SW 1271 (cell line): ENCODE measurements around the gene PSMD4.
A peak's percentile ranks its signal among the peaks of the same experiment; 100 is the strongest.
"Not testable (repeated sequence)": the region's sequence is repeated elsewhere in the genome, so short reads cannot be mapped to it uniquely, and the experiment has no call there.

ENCODE experiments used
- DNase-seq, 2 experiments: peaks; one replicate each; lab custom pipeline; 2025; lab: John Stamatoyannopoulos, UW

PSMD4 gene

DNA sequence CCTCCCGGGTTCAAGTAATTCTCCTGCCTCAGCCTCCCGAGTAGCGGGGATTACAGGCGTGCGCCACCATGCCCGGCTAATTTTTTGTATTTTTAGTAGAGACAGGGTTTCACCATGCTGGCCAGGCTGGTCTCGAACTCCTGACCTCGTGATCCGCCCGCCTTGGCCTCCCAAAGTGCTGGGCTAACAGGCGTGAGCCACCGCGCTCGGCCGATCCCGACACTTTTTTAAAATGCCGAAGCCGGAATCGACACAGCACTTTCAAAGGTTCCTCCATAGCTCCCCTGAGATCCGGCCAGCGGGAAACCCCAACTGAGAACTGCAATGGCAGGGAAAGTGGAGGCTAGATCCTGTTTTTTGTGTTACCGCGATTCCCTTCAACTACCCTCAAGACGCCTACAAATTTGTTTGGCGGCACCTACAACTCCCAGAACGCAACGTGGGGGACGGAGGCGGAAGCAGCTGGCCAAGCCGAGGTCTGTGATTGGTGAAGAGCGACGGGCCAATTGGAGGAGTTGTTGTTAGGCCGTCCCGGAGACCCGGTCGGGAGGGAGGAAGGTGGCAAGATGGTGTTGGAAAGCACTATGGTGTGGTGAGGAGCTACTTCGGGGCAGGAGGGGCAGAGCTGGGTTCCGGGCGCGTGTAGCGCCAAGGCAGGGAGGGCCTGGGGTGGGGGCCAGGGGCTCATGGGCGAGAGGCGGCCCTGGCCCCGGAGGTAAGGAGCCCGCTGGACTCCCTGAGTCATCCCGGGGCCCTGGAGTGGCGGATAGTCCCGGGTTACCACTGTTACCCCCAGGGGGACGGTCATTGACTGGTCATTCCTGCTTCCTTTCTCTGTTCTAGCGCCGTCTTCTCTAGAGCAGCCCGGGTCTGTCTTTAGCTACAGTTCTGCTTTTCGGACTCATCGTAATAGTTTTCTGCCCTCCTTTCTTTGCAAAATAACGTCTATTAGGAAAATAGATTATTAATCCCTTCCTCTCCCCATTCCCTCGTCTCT lies at the start of gene PSMD4:
Gene PSMD4 (plus strand): TSS at position 518 of the 997 bp plus-strand sequence. CDS start 49 bp downstream, at position 567.
- DNase-seq = peak; percentile 70 to 90

DNA sequence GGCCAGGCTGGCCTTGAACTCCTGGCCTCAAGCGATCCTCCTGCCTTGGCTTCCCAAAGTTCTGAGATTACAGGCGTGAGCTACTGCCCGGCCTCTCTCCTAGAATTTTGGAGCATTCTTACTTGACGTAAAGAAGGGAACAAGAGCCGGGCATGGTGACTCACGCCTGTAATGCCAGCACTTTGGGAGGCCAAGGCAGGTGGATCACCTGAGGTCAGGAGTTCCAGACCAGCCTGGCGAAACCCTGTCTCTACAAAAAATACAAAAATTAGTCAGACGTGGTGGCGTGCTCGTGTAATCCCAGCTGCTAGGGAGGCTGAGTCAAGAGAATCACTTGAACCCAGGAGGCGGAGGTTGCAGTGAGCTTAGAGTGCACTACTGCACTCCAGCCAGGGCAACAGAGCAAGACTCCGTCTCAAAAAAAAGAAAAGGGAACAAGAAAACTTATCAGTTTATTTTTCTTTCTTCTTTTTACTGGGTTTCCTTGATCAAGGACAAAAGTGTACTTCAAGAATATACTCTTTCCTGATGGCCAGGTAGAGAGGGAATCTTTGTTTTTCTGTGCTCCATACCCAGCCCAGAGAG lies 49.1 kb upstream of the PSMD4 start:
- not testable (repeated sequence) for DNase-seq

DNA sequence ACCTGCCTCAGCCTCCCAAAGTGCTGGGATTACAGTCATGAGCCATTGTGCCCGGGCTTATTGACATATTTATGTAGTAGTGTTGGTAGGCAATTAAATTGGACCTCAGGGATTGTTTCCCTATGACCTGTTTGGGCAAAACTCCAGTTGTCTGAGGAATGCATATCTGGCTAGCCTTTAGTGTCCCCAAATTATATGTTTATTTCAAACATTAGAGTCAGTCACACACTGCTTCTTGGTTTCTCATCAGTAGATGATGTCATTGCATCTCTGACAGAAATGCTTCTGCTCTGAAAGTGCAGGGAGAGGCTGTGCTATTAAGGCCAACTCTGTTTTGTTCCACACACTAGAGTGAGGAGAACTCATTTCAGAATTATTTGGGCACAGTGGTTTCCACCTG lies 43.7 kb upstream of the PSMD4 start:
- DNase-seq = no peak

DNA sequence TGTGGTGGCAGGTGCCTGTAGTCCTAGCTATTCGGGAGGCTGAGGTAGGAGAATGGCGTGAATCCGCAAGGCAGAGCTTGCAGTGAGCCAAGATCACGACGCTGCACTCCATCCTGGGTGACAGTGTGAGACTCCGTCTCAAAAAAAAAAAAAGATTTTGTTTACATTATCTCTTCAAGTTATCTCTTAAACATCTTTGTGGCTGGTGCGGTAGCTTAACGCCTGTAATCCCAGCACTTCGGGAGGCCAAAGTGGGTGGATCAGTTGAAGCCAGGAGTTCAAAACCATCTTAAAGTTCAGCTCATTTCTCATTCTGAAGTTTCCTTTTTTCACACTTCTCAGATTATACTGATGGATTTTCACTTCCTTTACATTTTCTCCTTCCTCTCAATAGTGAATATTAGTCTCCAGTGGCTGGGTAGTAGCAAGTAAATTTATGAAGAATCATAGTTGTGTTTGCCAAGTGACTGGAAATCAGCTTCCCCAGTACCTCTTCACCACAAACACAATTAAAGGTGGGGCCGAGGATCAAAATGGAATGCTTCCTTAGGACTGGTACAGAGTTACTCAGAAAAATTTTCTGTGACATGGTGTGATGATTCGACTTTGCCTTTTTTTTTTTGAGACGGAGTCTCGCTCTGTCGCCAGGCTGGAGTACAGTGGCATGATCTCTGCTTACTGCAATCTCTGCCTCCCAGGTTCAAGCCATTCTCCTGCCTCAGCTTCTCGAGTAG lies 42.4 kb upstream of the PSMD4 start:
- no peak for DNase-seq

DNA sequence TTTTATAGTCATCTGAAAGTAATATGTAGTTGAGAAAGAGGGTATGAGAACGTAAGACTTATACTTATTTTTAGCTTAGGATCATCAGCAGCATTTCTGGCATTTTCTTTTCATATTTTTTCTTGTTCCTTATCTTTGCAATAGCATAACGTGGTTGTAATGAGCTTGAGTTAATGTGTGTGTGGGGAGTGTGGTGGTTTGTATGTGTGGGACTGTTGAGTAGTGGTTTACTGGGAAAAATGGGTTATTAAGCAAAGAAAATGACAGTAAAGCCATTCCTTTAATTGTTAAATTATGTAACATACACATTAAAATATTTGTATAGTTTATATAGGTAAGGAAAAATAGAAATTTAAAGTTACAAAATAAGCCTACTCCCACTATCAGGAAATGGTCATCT lies 41.0 kb upstream of the PSMD4 start:
- DNase-seq = no peak

DNA sequence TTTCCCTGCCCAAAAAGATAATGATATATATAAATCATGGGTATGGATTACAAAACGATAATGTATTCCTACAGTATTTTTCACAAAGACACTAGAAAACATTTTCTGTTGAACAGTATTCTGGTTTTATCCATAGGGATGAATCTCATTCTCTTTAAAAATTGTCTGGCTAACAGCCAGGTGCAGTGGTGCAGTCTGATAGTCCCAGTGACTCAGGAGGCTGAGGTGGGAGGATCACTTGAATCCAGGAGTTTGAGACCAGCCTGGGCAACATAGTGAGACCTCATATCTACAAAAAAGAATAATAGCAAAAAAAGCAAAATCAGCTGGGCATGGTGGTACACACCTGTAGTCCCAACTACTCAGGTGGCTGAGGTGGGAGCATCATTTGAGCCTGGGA lies 32.9 kb upstream of the PSMD4 start:
- DNase-seq = no peak

DNA sequence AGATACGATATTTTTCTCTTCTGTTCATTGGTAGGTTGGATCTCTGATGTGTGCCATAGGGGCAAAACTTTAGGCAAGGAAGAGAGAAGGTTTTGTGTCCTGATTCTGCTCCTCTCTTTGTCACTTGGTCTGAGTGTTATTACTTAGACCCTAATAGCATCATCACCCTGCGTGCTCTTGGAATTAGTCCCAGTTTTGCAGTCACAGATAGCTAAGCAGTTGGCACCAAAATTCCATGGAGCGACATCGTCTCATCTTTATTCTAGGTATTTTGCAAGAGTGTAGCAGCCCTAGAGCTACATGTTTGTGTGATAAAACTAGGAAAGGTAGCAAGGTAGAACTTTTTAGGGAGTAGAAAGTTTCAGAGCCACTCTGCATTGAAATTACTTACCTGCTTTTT lies 32.4 kb upstream of the PSMD4 start:
- DNase-seq = no peak

DNA sequence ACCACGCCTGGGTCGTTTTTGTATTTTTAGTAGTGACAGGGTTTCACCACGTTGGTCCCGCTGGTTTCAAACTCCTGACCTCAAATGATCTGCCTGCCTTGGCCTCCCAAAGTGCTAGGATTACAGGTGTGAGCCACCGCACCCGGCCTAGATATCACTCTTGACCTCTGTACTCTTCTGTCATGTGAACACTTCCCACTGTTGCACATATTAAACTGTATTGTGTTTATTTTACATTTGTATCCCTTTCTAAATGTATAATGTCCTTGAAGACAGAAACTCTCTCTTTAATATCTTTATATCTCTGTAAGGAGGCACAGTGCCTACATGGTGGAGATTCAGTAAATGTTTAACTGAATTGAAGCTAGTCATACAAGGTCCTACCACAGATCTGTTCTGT lies 19.3 kb upstream of the PSMD4 start:
- no peak for DNase-seq

DNA sequence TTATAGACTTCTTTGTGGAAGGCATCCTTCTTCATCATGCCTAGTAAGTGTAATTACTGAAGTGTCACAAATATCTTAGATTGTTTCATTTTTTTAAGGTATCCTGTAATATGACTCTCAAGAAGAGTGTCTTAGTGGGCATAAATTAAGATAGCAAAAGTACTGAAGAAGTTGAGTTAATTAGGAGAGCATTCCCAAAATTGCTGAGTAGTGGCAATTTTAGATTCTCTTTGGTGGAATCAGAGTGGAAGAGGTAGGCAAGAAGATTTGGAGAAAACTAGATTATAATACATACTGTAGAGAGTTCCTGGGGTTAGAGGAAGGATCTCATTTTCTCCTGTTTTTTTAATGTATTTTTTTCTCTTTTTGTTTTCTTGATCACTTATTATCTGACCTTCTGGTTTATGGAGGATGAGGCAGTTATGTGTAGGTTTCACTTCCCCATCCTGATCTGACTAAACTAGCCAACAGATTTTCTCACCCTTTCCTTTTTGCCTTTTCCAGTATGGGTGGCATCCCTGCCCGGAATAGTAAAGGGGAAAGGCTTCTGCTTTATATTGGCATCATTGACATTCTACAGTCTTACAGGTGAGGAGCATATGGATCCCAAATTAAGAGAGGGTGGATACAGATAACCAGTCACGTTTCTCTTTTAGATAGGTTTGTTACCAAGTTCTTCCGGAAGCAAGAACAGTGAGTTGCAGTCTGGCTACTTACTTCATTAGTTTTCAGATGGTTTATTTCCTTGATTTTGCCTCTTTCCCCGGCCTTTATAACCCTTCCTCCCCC lies 16.7 kb upstream of the PSMD4 start:
- no peak for DNase-seq

DNA sequence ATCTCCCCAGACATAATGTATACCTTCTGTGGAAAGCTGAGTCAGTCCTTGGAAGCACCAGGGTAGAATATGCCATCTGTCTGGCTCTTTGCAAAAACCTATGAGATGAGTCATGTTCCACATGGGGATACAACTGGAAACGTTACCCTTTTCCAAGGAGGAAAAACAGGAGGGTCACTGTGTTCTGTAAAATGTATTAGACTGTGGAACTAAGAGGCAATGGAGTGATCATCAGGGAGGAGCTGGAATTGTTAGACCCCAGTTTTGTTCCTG lies 16.1 kb upstream of the PSMD4 start:
- no peak for DNase-seq

DNA sequence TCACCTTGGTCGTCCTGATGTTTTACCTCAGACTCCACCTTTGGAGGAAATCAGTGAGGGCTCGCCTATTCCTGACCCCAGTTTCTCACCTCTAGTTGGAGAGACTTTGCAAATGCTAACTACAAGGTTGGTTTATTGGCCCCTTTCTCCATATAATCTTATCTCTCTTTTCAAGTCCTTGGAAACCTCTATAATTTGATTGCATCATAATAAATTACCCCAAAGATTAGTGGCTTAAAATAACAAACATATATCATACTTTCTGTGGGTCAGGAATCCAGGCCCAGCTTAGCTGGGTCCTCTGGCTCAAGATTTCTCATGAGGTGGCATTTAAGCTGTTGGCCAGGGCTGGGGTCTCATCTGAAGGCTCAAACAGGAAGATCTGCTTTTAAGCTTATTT lies 12.1 kb upstream of the PSMD4 start:
- no peak for DNase-seq

DNA sequence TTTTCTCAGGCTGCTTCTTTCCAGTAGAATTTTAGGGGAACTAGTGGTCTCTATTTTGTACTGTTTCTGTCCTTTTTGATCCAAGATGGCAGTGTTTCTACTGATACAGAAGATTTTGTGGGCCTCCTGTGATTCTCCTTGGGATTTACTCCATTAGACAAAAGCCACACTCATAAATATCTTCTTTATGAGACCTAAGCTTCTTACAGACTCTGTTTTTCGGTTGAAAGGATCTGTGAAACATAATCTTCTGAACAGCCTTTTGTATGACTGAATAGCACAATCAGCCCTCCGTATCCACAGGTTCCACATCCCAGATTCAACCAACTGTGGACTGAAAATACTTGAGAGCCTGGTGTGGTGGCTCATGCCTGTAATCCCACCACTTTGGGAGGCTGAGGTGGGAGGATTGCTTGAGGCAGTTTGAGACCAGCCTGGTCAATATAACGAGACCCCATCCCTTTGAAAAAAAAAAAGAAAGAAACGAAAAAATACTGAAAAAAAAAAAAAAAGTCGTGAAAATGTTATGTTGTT lies 10.8 kb upstream of the PSMD4 start:
- no peak for DNase-seq

DNA sequence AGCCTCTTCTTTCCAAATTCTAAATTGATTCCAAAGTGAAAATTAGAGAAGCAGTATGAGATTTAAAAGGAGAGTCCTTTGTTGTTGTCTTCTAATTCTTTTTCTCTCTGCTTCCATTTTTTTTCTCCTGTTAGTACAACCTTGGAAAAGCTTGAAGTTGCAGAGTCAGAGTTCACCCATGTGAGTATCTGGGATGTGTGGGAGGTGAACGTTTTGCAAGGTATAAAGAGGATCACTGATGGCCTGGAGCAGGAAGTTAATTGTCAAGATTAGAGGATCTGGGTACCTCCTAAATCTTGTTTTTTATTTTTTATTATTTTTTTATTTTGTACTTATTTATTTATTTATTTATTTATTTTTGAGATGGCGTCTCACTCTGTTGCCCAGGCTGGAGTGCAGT lies 7.7 kb upstream of the PSMD4 start:
- DNase-seq = no peak

DNA sequence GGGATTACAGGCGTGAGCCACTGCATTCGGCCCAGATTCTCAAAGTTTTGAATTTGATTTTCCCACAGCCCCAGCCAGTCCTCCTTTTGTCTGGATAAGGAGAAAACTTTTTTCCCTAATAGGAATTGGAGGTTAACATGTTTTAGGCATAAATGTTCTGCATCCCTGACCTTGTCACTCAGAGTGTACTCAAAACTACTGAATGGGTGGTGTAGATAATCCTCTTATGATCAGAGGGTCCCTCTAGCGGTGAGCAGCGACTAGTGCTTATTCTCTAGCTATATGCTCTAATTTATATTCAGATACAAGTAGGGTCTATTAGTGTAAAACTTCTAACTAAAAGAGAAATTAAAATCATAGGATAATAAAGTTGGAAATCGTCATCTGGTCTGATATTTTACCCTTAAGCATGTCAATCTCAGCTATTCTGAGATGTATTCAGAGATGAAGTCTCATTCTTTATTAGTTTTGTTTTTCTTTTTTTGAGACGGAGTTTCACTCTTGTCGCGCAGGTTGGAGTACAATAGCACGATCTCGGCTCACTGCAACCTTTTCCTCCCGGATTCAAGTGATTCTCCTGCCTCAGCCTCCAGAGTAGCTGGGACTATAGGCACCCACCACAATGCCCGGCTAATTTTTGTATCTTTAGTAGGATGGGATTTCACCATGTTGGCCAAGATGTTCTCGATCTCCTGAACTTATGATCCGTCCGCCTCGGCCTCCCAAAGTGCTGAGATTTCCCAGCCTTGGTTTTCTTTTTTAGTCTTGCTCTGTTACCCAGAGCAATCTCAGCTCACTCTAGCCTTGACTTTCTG lies 2.7 kb upstream of the PSMD4 start:
- DNase-seq = peak; percentile 5 to 82

DNA sequence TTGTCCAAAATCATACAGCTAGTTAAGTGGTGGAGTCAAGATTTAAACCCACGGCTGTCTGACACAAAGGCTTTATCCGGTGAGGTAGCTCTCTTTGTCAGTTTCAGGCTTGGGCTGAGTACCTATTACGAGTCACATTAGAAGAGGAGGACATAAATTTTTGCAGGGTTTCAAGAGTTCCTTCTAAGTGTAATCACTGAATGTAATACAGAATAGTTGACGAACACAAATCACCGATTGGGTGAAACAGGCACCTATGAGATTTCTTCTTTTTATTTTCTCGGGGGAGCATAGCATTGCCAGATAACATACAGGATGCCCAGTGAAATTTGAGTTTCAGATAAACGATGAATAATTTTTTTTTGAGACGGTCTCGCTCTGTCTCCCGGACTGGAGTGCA lies 847 bp downstream of the PSMD4 start:
- no peak for DNase-seq

DNA sequence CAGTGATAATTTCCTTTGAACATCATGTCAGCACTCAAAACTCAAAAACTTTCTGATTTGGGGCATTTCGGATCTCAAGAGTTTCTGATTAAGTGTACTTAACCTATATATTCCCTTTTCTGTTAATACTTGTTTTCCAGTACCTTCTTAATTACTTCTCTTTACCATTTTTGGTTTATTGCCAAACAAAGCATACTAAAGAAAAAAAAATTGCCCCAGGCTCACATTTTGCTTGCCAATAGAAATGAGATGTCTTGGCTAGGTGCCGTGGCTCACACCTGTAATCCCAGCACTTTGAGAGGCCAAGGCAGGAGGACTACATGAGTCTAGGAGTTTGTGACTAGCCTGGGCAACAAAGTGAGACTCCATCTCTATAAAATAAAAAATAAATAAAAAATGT lies 4.8 kb downstream of the PSMD4 start:
- no peak for DNase-seq

DNA sequence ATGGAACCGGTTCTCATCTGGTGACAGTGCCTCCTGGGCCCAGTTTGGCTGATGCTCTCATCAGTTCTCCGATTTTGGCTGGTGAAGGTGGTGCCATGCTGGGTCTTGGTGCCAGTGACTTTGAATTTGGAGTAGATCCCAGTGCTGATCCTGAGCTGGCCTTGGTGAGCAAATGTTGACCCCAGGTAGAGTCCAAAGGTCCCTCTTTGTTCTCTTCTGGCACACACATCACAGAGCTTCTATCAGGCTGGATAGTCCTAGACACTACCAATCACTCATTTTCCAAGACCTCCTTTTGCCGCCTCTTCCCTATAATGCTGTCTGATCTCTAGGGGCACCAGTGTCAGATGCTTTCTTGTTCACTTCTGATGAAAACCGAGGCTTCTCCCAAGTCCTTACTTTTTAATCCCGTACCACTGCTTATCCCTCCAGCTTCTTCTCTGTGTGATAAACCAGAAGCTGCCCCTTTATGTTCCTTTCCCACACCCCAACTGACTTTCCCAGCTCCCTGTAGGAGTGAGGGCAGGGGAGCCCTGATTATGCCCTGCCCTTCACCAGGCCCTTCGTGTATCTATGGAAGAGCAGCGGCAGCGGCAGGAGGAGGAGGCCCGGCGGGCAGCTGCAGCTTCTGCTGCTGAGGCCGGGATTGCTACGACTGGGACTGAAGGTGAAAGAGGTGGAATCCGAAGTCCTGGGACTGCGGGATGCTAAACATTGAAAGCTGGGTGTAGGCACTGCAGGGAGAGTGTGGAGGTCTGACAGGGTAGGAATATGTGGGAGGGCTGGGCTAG lies 11.1 kb downstream of the PSMD4 start:
- DNase-seq = no peak

DNA sequence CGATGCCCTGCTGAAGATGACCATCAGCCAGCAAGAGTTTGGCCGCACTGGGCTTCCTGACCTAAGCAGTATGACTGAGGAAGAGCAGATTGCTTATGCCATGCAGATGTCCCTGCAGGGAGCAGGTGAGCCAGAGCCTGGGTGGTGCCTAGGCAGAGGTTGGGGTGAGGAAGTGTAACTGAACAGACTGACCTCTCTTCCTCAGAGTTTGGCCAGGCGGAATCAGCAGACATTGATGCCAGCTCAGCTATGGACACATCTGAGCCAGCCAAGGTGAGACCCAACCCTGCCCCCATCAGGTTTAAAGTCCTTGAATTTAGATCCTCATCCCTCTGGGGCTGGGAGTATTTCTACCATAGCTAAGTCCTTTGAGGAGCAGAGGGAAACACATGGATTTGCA lies 11.8 kb downstream of the PSMD4 start:
- DNase-seq = no peak

DNA sequence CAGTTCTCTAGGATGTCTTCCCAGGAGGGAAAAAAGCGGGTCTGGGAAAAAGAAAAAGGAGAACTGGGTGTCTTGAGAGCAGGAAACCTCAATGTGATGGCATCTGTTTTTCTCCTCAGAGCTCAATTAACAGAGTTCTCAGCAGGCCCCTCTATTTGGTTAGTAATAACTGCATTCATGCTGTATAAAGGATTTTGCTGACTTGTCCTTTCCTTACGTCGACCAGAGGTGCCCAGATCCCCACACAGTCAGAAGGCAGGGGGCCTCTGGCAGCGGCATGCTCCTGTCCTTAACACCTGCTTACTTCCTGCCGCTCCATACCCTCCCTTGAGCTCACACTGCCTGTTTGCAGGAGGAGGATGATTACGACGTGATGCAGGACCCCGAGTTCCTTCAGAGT lies 12.3 kb downstream of the PSMD4 start:
- no peak for DNase-seq

DNA sequence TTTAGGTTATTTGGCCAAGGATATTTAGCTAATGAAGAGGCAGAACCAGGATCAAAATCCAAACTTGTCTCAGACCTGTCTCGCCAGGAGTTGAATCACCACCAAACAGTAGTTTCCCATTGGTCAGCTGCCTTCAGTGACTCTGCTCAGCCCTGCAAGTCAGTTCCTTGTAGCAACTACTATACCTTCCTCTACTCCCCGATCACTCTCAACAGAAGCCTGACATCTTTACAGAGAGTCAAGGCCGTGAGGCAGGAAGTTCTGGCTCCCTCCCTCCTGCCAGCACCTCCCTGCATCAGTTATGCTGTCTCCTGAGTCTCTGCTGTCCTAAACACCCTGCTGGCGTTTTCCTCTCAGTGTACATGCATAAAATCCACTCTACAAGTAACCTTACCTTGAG lies 13.2 kb downstream of the PSMD4 start:
- DNase-seq = no peak
